AG20443 (cell line): ENCODE results near the gene UBTD1.
"Not testable (repeated sequence)": the region's sequence is repeated elsewhere in the genome, so short reads cannot be mapped to it uniquely, and the experiment has no call there.

ENCODE experiments used
- DNase-seq: peaks from one replicate; pipeline ENCODE4 v3.0.0; 2012; ENCODE audit warnings: low spot score, mixed read lengths

Gene UBTD1, protein sequence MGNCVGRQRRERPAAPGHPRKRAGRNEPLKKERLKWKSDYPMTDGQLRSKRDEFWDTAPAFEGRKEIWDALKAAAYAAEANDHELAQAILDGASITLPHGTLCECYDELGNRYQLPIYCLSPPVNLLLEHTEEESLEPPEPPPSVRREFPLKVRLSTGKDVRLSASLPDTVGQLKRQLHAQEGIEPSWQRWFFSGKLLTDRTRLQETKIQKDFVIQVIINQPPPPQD

GRCh38 chr10:97498841-97499560 is at the start of gene UBTD1:
Gene UBTD1 (plus strand): TSS chr10:97498924. CDS start chr10:97499204, 280 bp downstream.
- DNase-seq, result no peak

DNA sequence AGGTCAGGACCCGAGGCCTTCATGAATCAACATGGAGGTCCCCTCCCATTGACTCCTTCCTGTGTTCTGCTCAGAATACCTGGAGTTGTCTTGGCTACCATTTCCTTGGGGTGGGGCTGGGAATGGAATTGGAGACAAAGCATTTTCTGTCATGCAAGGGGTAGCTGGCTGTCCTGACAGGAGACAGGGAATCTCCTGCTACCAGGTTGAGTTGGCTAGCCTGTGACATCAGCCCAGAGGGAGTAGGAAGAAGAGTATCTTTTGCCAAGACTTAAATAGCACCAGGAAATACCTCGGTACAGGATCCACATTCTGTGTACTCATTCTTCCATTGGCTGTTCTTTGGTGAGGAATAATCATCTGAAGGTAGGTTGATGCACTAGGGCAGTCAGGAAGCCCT is 47.9 kb upstream of the UBTD1 start:
- DNase-seq, result no peak

GRCh38 chr10:97451605-97452004 is 47.1 kb upstream of the UBTD1 start:
- no peak for DNase-seq

DNA sequence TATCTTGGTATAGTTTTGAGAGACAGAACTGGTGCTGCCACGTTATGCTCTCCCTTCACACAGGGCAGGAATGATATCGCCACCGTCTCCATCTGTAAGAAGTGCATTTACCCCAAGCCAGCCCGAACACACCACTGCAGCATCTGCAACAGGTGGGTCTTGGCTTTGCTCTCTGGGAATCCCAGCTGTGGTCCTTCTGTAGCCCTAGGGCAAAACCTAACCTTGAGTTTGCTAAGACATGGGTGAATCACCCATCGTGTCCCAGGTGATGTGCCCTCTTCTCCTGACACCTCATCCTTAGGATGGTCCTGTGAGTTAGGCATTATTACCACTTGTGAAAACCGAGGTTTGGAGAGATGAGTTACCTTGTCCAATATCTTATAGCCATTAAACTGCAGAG is 46.4 kb upstream of the UBTD1 start:
- DNase-seq, result no peak

DNA sequence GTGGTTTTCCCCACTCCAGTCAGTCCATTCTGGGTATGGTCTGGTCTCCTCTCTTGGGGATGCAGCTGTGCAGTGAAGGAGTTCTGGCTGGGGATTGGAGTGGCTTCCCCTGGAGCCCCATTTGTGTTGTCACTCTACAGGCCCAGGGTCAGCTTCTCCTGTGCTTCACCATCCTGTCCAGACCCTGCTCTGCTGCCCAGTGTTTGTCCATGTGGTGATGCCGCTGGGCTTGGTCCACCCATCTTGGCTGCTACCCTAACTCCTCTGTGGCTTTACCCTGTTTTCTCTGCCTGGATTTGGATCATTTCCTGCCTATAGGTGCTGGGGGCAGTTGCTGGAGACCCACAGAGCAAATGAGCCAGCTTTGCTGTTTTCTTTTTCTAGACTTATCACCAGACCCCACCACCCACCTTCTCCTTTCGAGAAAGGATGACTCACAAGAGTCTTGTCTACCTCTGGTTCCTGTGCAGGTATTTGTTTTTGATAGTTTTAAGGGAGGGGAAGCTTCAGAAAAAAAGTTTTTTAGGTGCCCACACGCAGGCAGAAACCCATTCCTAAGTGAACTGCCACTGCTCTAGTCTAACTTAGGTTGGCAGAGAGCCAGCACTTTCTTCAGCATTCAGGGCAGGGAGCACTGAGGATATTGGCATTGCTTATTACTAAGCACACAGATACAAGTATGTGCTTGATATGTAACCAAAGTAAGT is 44.2 kb upstream of the UBTD1 start:
- DNase-seq, result no peak

GRCh38 chr10:97456034-97456685 is 42.6 kb upstream of the UBTD1 start:
- DNase-seq, result no peak

DNA sequence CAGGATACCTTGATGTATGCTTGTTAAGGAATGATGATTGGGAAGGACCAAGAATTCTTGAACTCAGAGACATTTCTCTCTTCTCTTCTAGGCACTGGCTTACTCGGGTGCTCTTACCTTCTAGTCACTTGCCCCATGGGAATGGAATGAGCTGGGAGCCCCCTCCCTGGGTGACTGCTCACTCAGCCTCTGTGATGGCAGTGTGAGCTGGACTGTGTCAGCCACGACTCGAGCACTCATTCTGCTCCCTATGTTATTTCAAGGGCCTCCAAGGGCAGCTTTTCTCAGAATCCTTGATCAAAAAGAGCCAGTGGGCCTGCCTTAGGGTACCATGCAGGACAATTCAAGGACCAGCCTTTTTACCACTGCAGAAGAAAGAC is 42.0 kb upstream of the UBTD1 start:
- no peak for DNase-seq

- DNase-seq, result no peak
Measured at GRCh38 chr10:97459111-97459510, 39.6 kb upstream of the UBTD1 start.

- DNase-seq, result no peak
Measured at GRCh38 chr10:97459933-97460332, 38.8 kb upstream of the UBTD1 start.

- DNase-seq, result no peak
Measured at GRCh38 chr10:97462309-97462708, 36.4 kb upstream of the UBTD1 start.

DNA sequence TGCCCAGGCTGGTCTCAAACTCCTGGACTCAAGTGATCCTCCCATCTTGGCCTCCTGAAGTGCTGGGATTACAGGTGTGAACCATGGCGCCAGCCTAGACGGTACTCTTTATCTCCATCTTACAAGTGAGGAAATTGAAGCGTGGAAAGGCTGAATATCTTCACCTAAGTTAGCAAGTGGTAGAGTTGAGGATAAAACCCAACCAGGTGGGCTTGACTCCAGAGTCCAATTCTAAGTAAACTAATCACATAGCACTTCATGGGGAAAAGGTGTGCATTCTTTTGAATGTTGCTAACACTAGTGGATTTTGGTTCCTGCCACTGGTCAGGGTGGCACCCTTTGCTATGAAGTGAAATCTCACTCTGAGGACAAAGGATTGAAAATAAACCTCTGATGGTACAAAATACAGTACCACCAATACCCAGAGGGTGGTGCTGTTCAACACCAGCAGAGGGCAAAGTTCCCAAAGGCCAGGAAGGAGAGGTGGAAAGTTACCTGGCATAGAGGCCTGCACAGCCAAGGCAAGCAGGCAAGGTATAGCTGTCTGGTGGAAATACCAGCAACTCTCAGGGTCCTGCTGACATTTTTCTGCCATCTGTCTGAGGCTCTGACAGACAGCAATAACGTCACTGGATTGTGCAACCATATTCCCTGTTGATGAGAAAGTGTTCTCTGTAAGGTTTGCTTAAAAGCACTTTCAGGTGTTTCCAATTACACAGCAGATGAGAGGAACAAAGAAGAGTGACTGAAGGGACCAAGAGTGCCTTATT is 35.2 kb upstream of the UBTD1 start:
- DNase-seq, result peak; percentile 67

- peak; percentile 18 for DNase-seq
Measured at GRCh38 chr10:97464226-97464625, 34.5 kb upstream of the UBTD1 start.

DNA sequence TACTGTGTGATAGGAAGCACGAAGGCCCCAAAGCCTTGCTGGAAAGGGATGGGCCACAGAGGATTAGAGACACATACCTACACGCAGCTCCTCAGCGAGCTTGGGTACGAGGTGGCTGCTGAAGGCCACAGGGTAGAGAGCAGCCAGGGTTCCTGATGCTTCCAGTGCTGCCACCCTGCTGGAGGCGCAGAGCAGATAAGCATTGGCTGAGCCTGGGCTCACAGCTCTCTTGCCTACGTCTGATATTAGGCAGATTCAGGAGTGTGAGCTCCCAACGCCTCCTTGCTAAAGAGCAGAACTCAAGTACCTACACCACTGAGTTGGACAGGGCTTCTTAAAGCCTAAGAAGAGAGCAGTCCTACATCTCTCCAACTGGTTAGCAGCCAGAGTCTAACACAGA is 32.7 kb upstream of the UBTD1 start:
- peak; percentile 5 for DNase-seq

DNA sequence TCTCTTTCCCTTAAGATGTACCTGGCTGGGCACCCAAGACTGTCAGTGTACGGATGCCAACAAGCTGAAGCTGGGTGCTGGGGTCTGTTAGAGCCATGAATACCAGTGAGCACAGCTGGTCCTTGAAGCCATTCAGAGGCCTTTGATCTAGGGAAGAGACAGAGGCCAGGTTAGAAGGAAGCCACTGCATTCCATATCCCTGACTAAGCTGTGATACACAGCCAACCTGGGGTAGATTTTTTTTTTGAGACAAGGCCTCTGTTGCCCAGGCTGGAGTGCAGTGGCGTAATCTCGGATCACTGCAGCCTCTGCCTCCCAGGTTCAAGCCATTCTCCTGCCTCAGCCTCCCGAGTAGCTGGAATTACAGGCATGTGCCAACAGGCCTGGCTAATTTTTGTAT is 32.0 kb upstream of the UBTD1 start:
- DNase-seq, result peak; percentile 11

GRCh38 chr10:97468162-97468561 is 30.6 kb upstream of the UBTD1 start:
- no peak for DNase-seq

- DNase-seq, result peak; percentile 4
Measured at GRCh38 chr10:97468781-97469180, 29.9 kb upstream of the UBTD1 start.

DNA sequence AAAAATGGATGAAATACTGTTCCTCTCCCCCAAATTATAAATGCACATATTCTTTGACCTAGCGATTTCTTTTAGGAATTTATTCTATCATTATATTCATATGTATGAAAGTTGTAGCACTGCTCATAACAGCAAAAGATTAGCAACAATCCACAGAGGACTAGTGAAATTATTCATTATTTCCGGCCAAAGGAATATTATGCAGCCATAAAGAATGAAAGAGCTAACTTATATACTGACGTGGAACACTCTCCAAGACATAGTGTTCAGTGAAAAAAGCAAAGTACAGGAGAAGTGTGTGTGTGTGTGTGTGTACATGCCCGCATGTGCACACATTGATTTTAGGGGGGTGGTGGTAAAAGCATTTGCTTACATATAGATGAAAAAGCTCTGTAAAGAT is 23.8 kb upstream of the UBTD1 start:
- DNase-seq, result no peak

DNA sequence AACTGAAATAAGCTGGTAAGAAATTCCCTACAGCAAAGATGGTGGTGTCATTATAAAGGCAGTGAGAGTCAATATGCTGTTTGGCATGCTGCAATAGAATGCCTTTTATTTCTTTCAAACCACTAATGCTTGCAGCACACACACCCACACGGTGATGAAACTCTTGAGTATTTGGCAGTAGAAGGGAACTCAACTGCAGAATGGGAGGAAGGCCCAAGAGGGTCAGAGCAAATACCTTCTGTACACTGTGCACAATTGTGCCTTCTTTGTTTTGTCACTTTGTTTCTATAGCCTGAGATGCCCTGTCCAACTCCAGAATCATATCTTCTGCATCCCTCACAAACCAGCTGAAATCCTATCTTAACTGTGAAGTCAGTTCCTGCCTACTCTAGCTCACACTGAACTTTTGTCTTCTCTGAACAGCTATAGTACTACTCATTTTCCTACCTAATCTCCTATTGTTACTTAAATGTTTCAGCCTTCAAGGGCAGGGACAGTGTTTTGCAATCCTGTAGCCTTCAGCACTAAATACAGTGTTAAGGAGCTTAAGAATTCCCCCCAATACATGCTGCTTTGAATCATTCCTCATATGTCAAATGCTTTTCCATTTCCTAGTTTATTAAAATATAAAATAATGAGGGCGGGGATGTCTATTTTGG is 22.7 kb upstream of the UBTD1 start:
- peak; percentile 80 for DNase-seq

- DNase-seq, result not testable (repeated sequence)
Measured at GRCh38 chr10:97479410-97479809, 19.3 kb upstream of the UBTD1 start.

GRCh38 chr10:97479939-97480338 is 18.8 kb upstream of the UBTD1 start:
- DNase-seq, result no peak

DNA sequence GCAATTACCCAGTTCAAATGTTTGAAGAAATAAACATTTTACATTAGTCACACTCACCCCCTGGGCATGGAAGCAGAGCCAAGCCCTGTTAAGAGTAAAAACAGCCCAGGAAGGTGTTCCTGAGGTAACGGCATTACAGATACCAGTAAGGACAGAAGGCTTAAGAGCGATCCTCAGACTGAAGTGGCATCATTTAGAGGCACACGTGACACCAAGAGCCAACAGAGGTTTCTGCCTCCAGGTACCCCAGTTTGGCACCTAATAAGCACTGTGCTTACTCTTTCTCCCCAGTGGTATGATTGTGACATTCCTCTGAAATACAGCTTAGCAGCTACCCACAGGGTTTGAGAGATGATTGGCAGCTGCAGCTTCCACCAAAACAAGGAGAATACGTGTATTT is 17.7 kb upstream of the UBTD1 start:
- DNase-seq, result no peak
